ENCODE results near the gene RNF225.

DNA sequence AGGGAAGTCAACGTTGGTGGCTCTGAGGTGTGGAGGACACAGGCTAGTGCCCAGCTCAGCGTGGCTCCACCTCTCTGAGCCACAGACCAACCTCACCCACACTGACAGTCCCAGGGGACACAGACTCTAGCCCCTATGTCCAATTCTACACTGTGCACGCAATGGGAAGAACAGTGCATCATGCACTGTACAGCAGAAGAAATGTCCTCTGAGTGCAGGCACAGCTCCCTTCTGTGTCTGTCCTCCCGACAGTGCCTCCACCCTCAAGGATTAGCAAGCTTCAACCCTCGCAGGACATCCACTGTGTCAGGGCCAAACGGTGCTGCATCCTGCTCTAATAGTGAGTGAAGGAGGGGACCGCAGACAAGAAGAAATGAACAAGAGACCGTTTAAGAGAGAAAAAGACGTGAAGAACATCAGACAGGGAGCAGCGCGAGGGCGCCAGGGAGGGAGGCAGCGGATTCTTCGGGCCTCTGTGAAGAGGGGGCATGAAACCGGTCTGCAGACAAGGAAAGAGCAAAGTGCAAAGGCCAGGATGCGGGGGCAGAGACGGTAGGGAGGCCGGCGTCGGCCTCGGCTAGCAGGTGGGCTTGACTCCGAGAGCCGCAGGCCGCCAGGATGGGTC lies 15.3 kb upstream of the RNF225 start:
- TF ChIP-seq, protein P1, sequence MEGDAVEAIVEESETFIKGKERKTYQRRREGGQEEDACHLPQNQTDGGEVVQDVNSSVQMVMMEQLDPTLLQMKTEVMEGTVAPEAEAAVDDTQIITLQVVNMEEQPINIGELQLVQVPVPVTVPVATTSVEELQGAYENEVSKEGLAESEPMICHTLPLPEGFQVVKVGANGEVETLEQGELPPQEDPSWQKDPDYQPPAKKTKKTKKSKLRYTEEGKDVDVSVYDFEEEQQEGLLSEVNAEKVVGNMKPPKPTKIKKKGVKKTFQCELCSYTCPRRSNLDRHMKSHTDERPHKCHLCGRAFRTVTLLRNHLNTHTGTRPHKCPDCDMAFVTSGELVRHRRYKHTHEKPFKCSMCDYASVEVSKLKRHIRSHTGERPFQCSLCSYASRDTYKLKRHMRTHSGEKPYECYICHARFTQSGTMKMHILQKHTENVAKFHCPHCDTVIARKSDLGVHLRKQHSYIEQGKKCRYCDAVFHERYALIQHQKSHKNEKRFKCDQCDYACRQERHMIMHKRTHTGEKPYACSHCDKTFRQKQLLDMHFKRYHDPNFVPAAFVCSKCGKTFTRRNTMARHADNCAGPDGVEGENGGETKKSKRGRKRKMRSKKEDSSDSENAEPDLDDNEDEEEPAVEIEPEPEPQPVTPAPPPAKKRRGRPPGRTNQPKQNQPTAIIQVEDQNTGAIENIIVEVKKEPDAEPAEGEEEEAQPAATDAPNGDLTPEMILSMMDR (IDR thresholded peaks at IDR 0.05; ENCODE audit: low read length): no peak
- no peak for TF ChIP-seq EZH2phosphoT487 (IDR thresholded peaks at IDR 0.05; ENCODE audit: low read length)
- TF ChIP-seq EZH2 (optimal IDR thresholded peaks at IDR 0.05; ENCODE audit: low read depth, low read length): no peak
